Epithelial cell of proximal tubule (primary cell): ENCODE data around the gene COL23A1. TPM values are rescaled to one million over a fixed set of nuclear protein-coding genes. Genes with fewer than 3 reads are reported as not detected.

Experiments used
- DNase-seq: peaks from one replicate; pipeline ENCODE4 v3.0.0-alpha.2; 2011; ENCODE audit warnings: low read depth
- H3K4me3 ChIP-seq: 2 replicates; pipeline ENCODE4 v1.5.1; 2011; ENCODE audit warnings: low read depth, mild to moderate bottlenecking, low read length
- total RNA-seq: library from RNA; depleted of rRNA; stranded (reverse); fragments of >200 nt; gene quantifications from 2 replicates; pipeline ENCODE4 v1.2.3, GENCODE V29; 2015
- TF ChIP-seq, protein P1 (sequence below): conservative IDR thresholded peaks from 2 replicates; pipeline ENCODE4 v1.5.1; 2012; ENCODE audit warnings: low read depth, mild to moderate bottlenecking, low read length

The COL23A1 gene
- total RNA-seq, 1 donor from 2014 or later: not detected

DNA sequence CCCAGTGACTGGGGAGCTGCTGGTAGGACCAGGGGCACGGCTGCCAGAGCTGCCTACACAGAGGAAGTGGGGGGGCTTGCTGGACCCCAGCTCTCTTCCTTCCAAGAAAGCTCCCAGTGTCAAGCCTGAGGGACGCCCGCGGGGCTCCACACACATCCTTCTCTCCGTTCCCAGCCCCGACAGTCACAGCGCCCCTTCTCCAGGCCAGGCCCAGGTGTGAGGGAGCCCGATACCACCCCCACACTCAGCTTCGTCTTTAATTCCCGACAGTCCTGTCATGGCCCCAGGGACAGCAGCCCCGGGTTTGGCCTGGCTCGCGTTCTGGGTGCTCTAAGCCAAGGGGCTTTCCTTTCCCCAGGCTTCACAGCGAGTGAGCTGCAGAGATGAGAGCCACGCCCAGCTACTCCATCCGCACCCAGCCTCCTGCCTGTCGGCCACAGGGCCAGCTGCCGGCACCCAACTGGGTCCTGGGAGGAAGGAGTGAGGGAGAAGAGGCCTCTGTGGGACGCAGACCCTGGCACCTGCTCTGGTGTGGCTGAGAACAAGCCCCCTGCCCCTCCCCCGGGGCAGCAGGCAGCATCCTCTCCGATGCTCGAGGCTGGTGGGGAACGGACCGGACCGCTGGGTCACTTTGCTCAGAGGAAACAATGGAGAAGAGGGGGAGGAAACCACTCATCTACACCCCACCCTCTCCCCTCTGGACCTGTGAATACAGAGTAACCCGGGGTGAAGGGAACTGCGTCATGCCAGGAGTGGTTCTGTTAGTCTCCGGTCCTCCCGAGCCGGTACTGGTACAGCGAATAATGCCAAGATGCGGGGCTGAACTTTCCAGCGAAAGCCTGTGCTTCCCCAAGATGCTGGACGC lies 303.7 kb downstream of the COL23A1 start:
- H3K4me3 ChIP-seq: no peak overlapping the region
- no peak for DNase-seq
- TF ChIP-seq, protein P1, sequence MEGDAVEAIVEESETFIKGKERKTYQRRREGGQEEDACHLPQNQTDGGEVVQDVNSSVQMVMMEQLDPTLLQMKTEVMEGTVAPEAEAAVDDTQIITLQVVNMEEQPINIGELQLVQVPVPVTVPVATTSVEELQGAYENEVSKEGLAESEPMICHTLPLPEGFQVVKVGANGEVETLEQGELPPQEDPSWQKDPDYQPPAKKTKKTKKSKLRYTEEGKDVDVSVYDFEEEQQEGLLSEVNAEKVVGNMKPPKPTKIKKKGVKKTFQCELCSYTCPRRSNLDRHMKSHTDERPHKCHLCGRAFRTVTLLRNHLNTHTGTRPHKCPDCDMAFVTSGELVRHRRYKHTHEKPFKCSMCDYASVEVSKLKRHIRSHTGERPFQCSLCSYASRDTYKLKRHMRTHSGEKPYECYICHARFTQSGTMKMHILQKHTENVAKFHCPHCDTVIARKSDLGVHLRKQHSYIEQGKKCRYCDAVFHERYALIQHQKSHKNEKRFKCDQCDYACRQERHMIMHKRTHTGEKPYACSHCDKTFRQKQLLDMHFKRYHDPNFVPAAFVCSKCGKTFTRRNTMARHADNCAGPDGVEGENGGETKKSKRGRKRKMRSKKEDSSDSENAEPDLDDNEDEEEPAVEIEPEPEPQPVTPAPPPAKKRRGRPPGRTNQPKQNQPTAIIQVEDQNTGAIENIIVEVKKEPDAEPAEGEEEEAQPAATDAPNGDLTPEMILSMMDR: no peak

DNA sequence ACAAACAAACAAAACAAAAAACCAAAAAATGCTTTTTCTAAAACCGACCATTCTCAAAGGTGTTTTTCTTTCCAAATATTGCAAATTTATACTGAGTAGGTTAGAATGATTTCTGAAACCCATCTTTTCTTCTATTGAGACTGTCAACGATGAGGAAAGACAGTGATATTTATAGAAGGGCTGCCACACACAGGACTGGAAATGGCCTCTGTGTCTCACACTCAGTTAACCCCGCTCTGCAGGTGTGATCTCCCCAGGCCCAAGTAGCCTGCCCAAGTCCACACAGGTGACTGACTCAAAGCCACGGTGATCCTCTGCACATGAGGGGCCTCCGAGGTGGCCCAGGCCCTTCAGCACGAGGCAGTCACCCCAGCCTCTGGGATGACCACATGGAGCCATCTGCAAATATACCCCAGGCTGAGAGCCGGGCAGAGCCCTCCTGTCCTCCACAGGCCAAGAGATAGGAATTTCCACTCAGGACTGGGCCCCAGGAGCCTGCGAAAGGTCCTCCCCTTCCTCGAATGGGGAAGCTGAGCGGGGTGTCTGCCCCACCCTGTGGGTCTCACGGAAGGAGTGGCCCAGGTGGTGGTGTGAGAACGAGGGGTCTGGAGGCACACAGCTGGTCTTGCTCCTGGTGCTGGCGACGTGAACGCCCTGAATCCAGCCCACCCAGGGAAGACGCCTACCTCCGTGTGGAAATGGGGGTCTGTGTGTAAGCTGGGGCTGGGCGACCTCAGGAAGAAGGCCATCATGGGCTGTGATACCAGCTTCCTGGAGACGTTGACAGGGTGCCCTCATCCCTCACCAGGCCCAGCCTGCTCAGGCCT lies 304.6 kb downstream of the COL23A1 start:
- no peak for DNase-seq
- TF ChIP-seq, protein P1: no peak
- H3K4me3 ChIP-seq: no peak overlapping the region

DNA sequence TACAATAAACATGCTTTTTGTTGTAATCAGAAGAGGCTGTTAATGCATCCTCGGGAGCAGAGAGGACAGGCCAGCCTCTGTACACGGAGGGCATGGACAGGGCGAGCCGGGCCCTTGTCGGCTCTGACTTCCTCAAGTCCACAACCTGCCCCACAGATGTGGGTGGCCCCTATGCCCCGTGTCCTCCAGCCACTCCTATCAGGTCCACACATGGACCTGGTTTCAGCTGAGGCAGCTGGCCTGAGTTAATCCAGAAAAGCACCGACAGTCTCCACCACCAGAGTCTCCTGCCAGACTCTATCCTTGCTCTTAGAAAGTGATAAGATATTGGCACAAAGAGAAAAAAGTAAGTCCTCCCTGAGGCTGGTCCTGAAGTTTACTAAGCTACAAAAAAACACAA lies 305.2 kb downstream of the COL23A1 start:
- TF ChIP-seq, protein P1: no peak
- no peak overlapping the region for H3K4me3 ChIP-seq
- DNase-seq: no peak

DNA sequence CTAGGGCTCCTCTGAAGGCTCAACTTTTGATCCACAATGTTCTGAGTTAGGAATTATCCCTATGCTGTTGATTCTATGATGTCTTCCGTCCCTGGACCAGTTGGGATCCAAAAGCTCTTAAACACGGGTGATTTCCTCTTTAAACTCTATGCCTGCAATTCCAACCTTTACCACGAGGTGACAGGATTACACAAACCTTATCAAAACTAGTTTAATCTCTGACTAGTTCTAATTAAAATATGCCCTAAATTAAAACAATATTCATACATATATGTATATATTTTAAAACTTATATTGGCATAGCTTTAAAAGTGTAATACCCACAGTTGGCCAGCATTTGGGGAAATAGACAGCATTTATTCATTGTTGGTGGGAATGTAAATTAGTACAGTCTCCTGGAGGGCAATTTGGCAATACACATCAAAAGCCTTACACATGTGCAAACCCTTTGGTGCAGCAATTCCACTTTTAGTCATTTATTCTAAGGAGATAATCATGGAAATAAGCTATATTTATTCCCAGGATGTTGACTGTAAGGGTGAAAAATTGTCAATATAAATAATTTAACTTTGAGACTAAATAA lies 306.0 kb downstream of the COL23A1 start:
- TF ChIP-seq, protein P1: peak; percentile 76
- no peak overlapping the region for H3K4me3 ChIP-seq
- no peak for DNase-seq

DNA sequence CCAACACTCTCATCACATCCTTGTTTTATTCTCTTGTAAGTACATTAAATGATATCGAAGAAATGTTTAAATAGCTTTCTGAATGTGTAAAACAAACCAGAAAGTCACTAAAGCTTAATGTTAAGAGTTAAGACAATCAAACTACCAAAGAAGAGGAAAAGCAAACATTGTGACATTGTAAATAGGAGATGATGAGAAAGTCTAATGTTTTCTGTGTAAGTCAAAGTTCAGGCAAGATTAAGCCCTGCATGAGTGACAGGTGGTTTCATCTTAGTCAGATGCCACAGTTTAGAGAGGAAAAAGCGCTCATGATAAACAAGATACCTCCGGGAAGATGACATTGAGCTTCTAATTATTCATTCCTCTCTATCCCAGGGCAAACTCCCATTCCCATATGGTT lies 306.7 kb downstream of the COL23A1 start:
- TF ChIP-seq, protein P1: no peak
- DNase-seq: no peak
- H3K4me3 ChIP-seq: no peak overlapping the region

DNA sequence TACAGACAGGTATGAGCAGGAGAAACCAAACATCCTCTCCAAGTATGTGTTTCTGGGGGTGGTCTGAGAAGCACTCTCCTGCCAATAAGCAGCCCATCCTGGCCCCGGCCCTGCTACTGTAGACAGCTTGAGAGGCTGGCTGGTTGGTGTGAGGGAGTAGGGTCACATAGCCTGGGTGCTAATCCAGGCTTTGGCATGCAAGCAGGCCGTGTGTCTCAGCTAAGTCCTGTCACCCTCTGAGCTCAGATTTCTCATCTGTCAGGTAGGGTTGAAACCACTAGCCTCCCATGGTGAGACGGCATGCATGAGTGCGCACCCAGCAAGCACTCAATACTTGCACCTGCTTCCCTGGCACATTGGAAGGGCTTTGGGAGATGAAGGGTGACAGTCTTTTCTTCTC lies 307.8 kb downstream of the COL23A1 start:
- DNase-seq: no peak
- H3K4me3 ChIP-seq: no peak overlapping the region
- TF ChIP-seq, protein P1: no peak
